ENCODE measurements around the gene DYNLT2B.

Gene DYNLT2B

GRCh38 chr3:196260784-196261183 lies 57.3 kb downstream of the DYNLT2B start:
- H3K4me3 ChIP-seq (ENCODE audit: insufficient read depth in 1 of 2, low read depth in 1 of 2, low read length in 2 of 2) = no peak overlapping the region
- no peak overlapping the region for H2BK120ac ChIP-seq (ENCODE audit: low read depth, low read length)
- H3K36me3 ChIP-seq (ENCODE audit: control insufficient read depth in 1 of 2, insufficient read depth in 2 of 2, low read depth in 1 of 2, low read length in 2 of 2) = peaks cover 16 to 61% of the 10 kb centered on the region in 2 experiments
- no peak overlapping the region for H2AK5ac ChIP-seq (ENCODE audit: low read length, severe bottlenecking)
- no peak overlapping the region for H3K23ac ChIP-seq (ENCODE audit: low read length in 2 of 2)
- no peak overlapping the region for H2BK5ac ChIP-seq (ENCODE audit: low read depth, low read length, poor library complexity, severe bottlenecking)
- DNase-seq = no peak
- WGBS = 100% methylated on average over 3 of the region's 4 CpGs
- no peak overlapping the region for H2BK12ac ChIP-seq (ENCODE audit: low read length in 2 of 2)
- H3K4me1 ChIP-seq (ENCODE audit: control insufficient read depth, insufficient read depth, low read depth, low read length) = no peaks in the 10 kb centered on the region
- H3K9me3 ChIP-seq (ENCODE audit: control insufficient read depth, low read length) = no peaks in the 10 kb centered on the region
- no peak overlapping the region for H2AFZ ChIP-seq (ENCODE audit: low read depth, low read length)
- peaks cover 21% of the 10 kb centered on the region for H3K79me1 ChIP-seq (replicated peaks; ENCODE audit: low read length, poor library complexity, severe bottlenecking)
- no peak overlapping the region for H3K9ac ChIP-seq (ENCODE audit: low read length)
- H3K27me3 ChIP-seq (ENCODE audit: control insufficient read depth in 1 of 2, insufficient read depth in 1 of 2, low read length in 2 of 2) = no peaks in the 10 kb centered on the region
- no peak overlapping the region for H3K27ac ChIP-seq (ENCODE audit: low read length, poor library complexity, severe bottlenecking)
- H4K91ac ChIP-seq (ENCODE audit: low read length) = no peak overlapping the region
- no peak overlapping the region for H4K8ac ChIP-seq (ENCODE audit: low read length)
- no peak overlapping the region for H3K18ac ChIP-seq (ENCODE audit: low read depth in 1 of 2, low read length in 2 of 2)
- H2BK15ac ChIP-seq (ENCODE audit: low read depth, poor library complexity, severe bottlenecking) = no peak overlapping the region
- no peak overlapping the region for H3K4me2 ChIP-seq (ENCODE audit: low read length, poor library complexity, severe bottlenecking)
- H3K4ac ChIP-seq (ENCODE audit: low read depth in 1 of 2, low read length in 2 of 2) = no peak overlapping the region
- H3K14ac ChIP-seq (ENCODE audit: low read length in 2 of 2) = no peak overlapping the region

GRCh38 chr3:196255776-196256175 lies 62.3 kb downstream of the DYNLT2B start:
- H3K18ac ChIP-seq (ENCODE audit: low read depth in 1 of 2, low read length in 2 of 2) = no peak overlapping the region

GRCh38 chr3:196254376-196255283 lies 63.4 kb downstream of the DYNLT2B start:
- H3K9me3 ChIP-seq (ENCODE audit: control insufficient read depth, low read length) = no peaks in the 10 kb centered on the region
- DNase-seq = no peak
- no peak overlapping the region for H2BK5ac ChIP-seq (ENCODE audit: low read depth, low read length, poor library complexity, severe bottlenecking)
- peaks cover 19% of the 10 kb centered on the region for H3K79me1 ChIP-seq (replicated peaks; ENCODE audit: low read length, poor library complexity, severe bottlenecking)
- H3K27ac ChIP-seq (ENCODE audit: low read length, poor library complexity, severe bottlenecking) = no peak overlapping the region
- H4K91ac ChIP-seq (ENCODE audit: low read length) = no peak overlapping the region
- no peak overlapping the region for H3K4ac ChIP-seq (ENCODE audit: low read depth in 1 of 2, low read length in 2 of 2)
- no peak overlapping the region for H2BK12ac ChIP-seq (ENCODE audit: low read length in 2 of 2)
- 67% methylated on average over 4 of the region's 5 CpGs for WGBS
- no peak overlapping the region for H3K23ac ChIP-seq (ENCODE audit: low read length in 2 of 2)
- no peak overlapping the region for H3K4me3 ChIP-seq (ENCODE audit: insufficient read depth in 1 of 2, low read depth in 1 of 2, low read length in 2 of 2)
- no peak overlapping the region for H2BK15ac ChIP-seq (ENCODE audit: low read depth, poor library complexity, severe bottlenecking)
- no peak overlapping the region for H2BK120ac ChIP-seq (ENCODE audit: low read depth, low read length)
- H3K4me2 ChIP-seq (ENCODE audit: low read length, poor library complexity, severe bottlenecking) = no peak overlapping the region
- H3K18ac ChIP-seq (ENCODE audit: low read depth in 1 of 2, low read length in 2 of 2) = no peak overlapping the region
- H3K9ac ChIP-seq (ENCODE audit: low read length) = no peak overlapping the region
- H3K4me1 ChIP-seq (ENCODE audit: control insufficient read depth, insufficient read depth, low read depth, low read length) = peaks cover 2% of the 10 kb centered on the region
- H4K8ac ChIP-seq (ENCODE audit: low read length) = no peak overlapping the region
- H3K36me3 ChIP-seq (ENCODE audit: control insufficient read depth in 1 of 2, insufficient read depth in 2 of 2, low read depth in 1 of 2, low read length in 2 of 2) = peaks cover 21 to 59% of the 10 kb centered on the region in 2 experiments
- H3K27me3 ChIP-seq (ENCODE audit: control insufficient read depth in 1 of 2, insufficient read depth in 1 of 2, low read length in 2 of 2) = no peaks in the 10 kb centered on the region
- no peak overlapping the region for H3K14ac ChIP-seq (ENCODE audit: low read length in 2 of 2)
- H2AK5ac ChIP-seq (ENCODE audit: low read length, severe bottlenecking) = no peak overlapping the region
- no peak overlapping the region for H2AFZ ChIP-seq (ENCODE audit: low read depth, low read length)

More at GRCh38 chr3:196255776-196256175, 62.3 kb downstream of the DYNLT2B start:
- no peaks in the 10 kb centered on the region for H3K9me3 ChIP-seq (ENCODE audit: control insufficient read depth, low read length)
- no peak overlapping the region for H4K91ac ChIP-seq (ENCODE audit: low read length)
- no peak overlapping the region for H2BK120ac ChIP-seq (ENCODE audit: low read depth, low read length)
- H3K4me3 ChIP-seq (ENCODE audit: insufficient read depth in 1 of 2, low read depth in 1 of 2, low read length in 2 of 2) = no peak overlapping the region
- H3K27ac ChIP-seq (ENCODE audit: low read length, poor library complexity, severe bottlenecking) = no peak overlapping the region
- H2BK15ac ChIP-seq (ENCODE audit: low read depth, poor library complexity, severe bottlenecking) = no peak overlapping the region
- H3K14ac ChIP-seq (ENCODE audit: low read length in 2 of 2) = no peak overlapping the region
- no peak overlapping the region for H3K4me2 ChIP-seq (ENCODE audit: low read length, poor library complexity, severe bottlenecking)
- no peak overlapping the region for H3K4ac ChIP-seq (ENCODE audit: low read depth in 1 of 2, low read length in 2 of 2)
- no peak overlapping the region for H2BK12ac ChIP-seq (ENCODE audit: low read length in 2 of 2)
- no peak overlapping the region for H2BK5ac ChIP-seq (ENCODE audit: low read depth, low read length, poor library complexity, severe bottlenecking)
- no peak overlapping the region for H4K8ac ChIP-seq (ENCODE audit: low read length)
- H3K27me3 ChIP-seq (ENCODE audit: control insufficient read depth in 1 of 2, insufficient read depth in 1 of 2, low read length in 2 of 2) = no peaks in the 10 kb centered on the region
- no peak overlapping the region for H2AK5ac ChIP-seq (ENCODE audit: low read length, severe bottlenecking)
- H3K23ac ChIP-seq (ENCODE audit: low read length in 2 of 2) = no peak overlapping the region
- no peak overlapping the region for H2AFZ ChIP-seq (ENCODE audit: low read depth, low read length)
- peaks cover 18% of the 10 kb centered on the region for H3K79me1 ChIP-seq (replicated peaks; ENCODE audit: low read length, poor library complexity, severe bottlenecking)
- peaks cover 22 to 62% of the 10 kb centered on the region in 2 experiments for H3K36me3 ChIP-seq (ENCODE audit: control insufficient read depth in 1 of 2, insufficient read depth in 2 of 2, low read depth in 1 of 2, low read length in 2 of 2)
- no peak for DNase-seq
- H3K4me1 ChIP-seq (ENCODE audit: control insufficient read depth, insufficient read depth, low read depth, low read length) = peaks cover 2% of the 10 kb centered on the region
- no peak overlapping the region for H3K9ac ChIP-seq (ENCODE audit: low read length)
- 47% methylated on average over 1 of the region's 1 CpG for WGBS

GRCh38 chr3:196251918-196252317 lies 66.1 kb downstream of the DYNLT2B start:
- H3K14ac ChIP-seq (ENCODE audit: low read length in 2 of 2) = no peak overlapping the region
- H2BK15ac ChIP-seq (ENCODE audit: low read depth, poor library complexity, severe bottlenecking) = no peak overlapping the region
- no peak overlapping the region for H3K9ac ChIP-seq (ENCODE audit: low read length)
- no peak overlapping the region for H3K4me3 ChIP-seq (ENCODE audit: insufficient read depth in 1 of 2, low read depth in 1 of 2, low read length in 2 of 2)
- no peak overlapping the region for H2BK5ac ChIP-seq (ENCODE audit: low read depth, low read length, poor library complexity, severe bottlenecking)
- no peak overlapping the region for H2AFZ ChIP-seq (ENCODE audit: low read depth, low read length)
- H2AK5ac ChIP-seq (ENCODE audit: low read length, severe bottlenecking) = no peak overlapping the region
- peaks cover 2% of the 10 kb centered on the region for H3K4me1 ChIP-seq (ENCODE audit: control insufficient read depth, insufficient read depth, low read depth, low read length)
- H4K8ac ChIP-seq (ENCODE audit: low read length) = peak overlapping the region; percentile 56
- H2BK12ac ChIP-seq (ENCODE audit: low read length in 2 of 2) = no peak overlapping the region
- no peak overlapping the region for H3K4me2 ChIP-seq (ENCODE audit: low read length, poor library complexity, severe bottlenecking)
- H4K91ac ChIP-seq (ENCODE audit: low read length) = no peak overlapping the region
- H3K27ac ChIP-seq (ENCODE audit: low read length, poor library complexity, severe bottlenecking) = no peak overlapping the region
- H3K36me3 ChIP-seq (ENCODE audit: control insufficient read depth in 1 of 2, insufficient read depth in 2 of 2, low read depth in 1 of 2, low read length in 2 of 2) = peaks cover 30 to 62% of the 10 kb centered on the region in 2 experiments
- H2BK120ac ChIP-seq (ENCODE audit: low read depth, low read length) = no peak overlapping the region
- H3K79me1 ChIP-seq (replicated peaks; ENCODE audit: low read length, poor library complexity, severe bottlenecking) = peaks cover 21% of the 10 kb centered on the region
- H3K4ac ChIP-seq (ENCODE audit: low read depth in 1 of 2, low read length in 2 of 2) = no peak overlapping the region
- H3K18ac ChIP-seq (ENCODE audit: low read depth in 1 of 2, low read length in 2 of 2) = peak overlapping the region in 1 of 2 experiments; percentile 8
- 97% methylated on average over 16 of the region's 16 CpGs for WGBS
- no peak overlapping the region for H3K23ac ChIP-seq (ENCODE audit: low read length in 2 of 2)
- no peaks in the 10 kb centered on the region for H3K9me3 ChIP-seq (ENCODE audit: control insufficient read depth, low read length)
- no peaks in the 10 kb centered on the region for H3K27me3 ChIP-seq (ENCODE audit: control insufficient read depth in 1 of 2, insufficient read depth in 1 of 2, low read length in 2 of 2)
- DNase-seq = no peak

Measured in mesenchymal stem cell (in vitro differentiated cells and primary cell).